H9 (cell line): ENCODE measurements around the gene RHBDD3. TPM values are rescaled to one million over a fixed set of nuclear protein-coding genes. Genes with fewer than 3 reads are reported as not detected.

Experiments used
- DNase-seq: peaks from one replicate; pipeline ENCODE4 v3.0.0-alpha.2; 2017
- H2AFZ ChIP-seq: one replicate; pipeline ENCODE4 v1.6.1; 2013; ENCODE audit warnings: mild to moderate bottlenecking, low read length, control low read depth, moderate library complexity
- H2AK5ac ChIP-seq: 2 replicates; pipeline ENCODE4 v1.6.1; 2013; ENCODE audit warnings: low read length, control low read depth, mixed read lengths; ENCODE audit not compliant: insufficient read length
- H2BK120ac ChIP-seq: one replicate; pipeline ENCODE4 v1.6.1; 2013; ENCODE audit warnings: low read depth, mild to moderate bottlenecking, low read length, control low read depth, inconsistent platforms; ENCODE audit not compliant: poor library complexity, severe bottlenecking
- H2BK12ac ChIP-seq: 2 replicates; pipeline ENCODE4 v1.6.1; 2013; ENCODE audit warnings: low read length, control low read depth, mixed read lengths, low read depth; ENCODE audit not compliant: insufficient read length
- H2BK15ac ChIP-seq: 2 replicates; pipeline ENCODE4 v1.6.1; 2013; ENCODE audit warnings: low read depth, low read length, control low read depth
- H2BK20ac ChIP-seq: one replicate; pipeline ENCODE4 v1.6.1; 2013; ENCODE audit warnings: low read depth, mild to moderate bottlenecking, low read length, control low read depth, inconsistent platforms; ENCODE audit not compliant: poor library complexity, severe bottlenecking
- H2BK5ac ChIP-seq: 2 replicates; pipeline ENCODE4 v1.6.1; 2013; ENCODE audit warnings: low read length, control low read depth, mixed read lengths; ENCODE audit not compliant: insufficient read length
- H3K14ac ChIP-seq: 2 replicates; pipeline ENCODE4 v1.6.1; 2013; ENCODE audit warnings: low read length, control low read depth; ENCODE audit not compliant: insufficient read depth
- H3K18ac ChIP-seq: 2 replicates; pipeline ENCODE4 v1.6.1; 2013; ENCODE audit warnings: low read depth, mild to moderate bottlenecking, mixed read lengths, low read length, control low read depth; ENCODE audit not compliant: insufficient read length
- H3K23ac ChIP-seq: 2 replicates; pipeline ENCODE4 v1.6.1; 2013; ENCODE audit warnings: low read length, control low read depth, mixed read lengths, low read depth; ENCODE audit not compliant: insufficient read length
- H3K23me2 ChIP-seq: 2 replicates; pipeline ENCODE4 v1.6.1; 2013; ENCODE audit warnings: low read depth, mild to moderate bottlenecking, mixed read lengths, low read length, control low read depth; ENCODE audit not compliant: insufficient read length, poor library complexity, severe bottlenecking
- H3K27ac ChIP-seq: 2 replicates; pipeline ENCODE4 v1.5.1; 2013; ENCODE audit warnings: low read length, control low read depth, mixed read lengths, low read depth; ENCODE audit not compliant: insufficient read length
- H3K27me3 ChIP-seq: 2 replicates; pipeline ENCODE4 v1.6.1; 2013; ENCODE audit warnings: low read length, control low read depth, inconsistent platforms; ENCODE audit not compliant: insufficient read depth
- H3K4ac ChIP-seq: 2 replicates; pipeline ENCODE4 v1.6.1; 2013; ENCODE audit warnings: low read depth, mild to moderate bottlenecking, control low read depth, inconsistent platforms, low read length, moderate library complexity
- H3K4me1 ChIP-seq: 2 replicates; pipeline ENCODE4 v1.6.1; 2013; ENCODE audit warnings: low read length, control low read depth, inconsistent platforms; ENCODE audit not compliant: insufficient read depth
- H3K4me2 ChIP-seq: 2 replicates; pipeline ENCODE4 v1.6.1; 2013; ENCODE audit warnings: low read length, control low read depth, mixed read lengths; ENCODE audit not compliant: insufficient read length, insufficient read depth
- H3K56ac ChIP-seq: 2 replicates; pipeline ENCODE4 v1.6.1; 2013; ENCODE audit warnings: low read depth, mild to moderate bottlenecking, mixed read lengths, low read length, control low read depth; ENCODE audit not compliant: insufficient read length
- H3K79me1 ChIP-seq: 2 replicates; pipeline ENCODE4 v1.6.1; 2013; ENCODE audit warnings: low read depth, mild to moderate bottlenecking, moderate library complexity, low read length, control low read depth, inconsistent platforms; ENCODE audit not compliant: insufficient read depth, poor library complexity, severe bottlenecking
- H3K79me2 ChIP-seq: 2 replicates; pipeline ENCODE4 v1.6.1; 2013; ENCODE audit warnings: low read length, control low read depth, inconsistent platforms; ENCODE audit not compliant: insufficient read depth
- H3K9ac ChIP-seq: 2 replicates; pipeline ENCODE4 v1.6.1; 2013; ENCODE audit warnings: low read length, control low read depth, mixed read lengths; ENCODE audit not compliant: insufficient read length; ENCODE audit errors: extremely low read depth
- H3K9me3 ChIP-seq: one replicate; pipeline ENCODE4 v1.6.1; 2013; ENCODE audit warnings: low read depth, low read length, inconsistent platforms; ENCODE audit not compliant: control insufficient read depth
- H3T11ph ChIP-seq: one replicate; pipeline ENCODE4 v1.6.1; 2013; ENCODE audit warnings: mild to moderate bottlenecking, low read length, control low read depth, inconsistent platforms
- H4K20me1 ChIP-seq: one replicate; pipeline ENCODE4 v1.6.1; 2013; ENCODE audit not compliant: control insufficient read depth, insufficient read length, insufficient read depth
- H4K5ac ChIP-seq: 2 replicates; pipeline ENCODE4 v1.6.1; 2013; ENCODE audit warnings: low read depth, mild to moderate bottlenecking, mixed read lengths, low read length, control low read depth; ENCODE audit not compliant: insufficient read length
- H4K8ac ChIP-seq: replicated peaks from 2 replicates; pipeline ENCODE4 v1.6.1; 2013; ENCODE audit warnings: low read length, control low read depth, mixed read lengths, low read depth; ENCODE audit not compliant: insufficient read length
- H4K91ac ChIP-seq: 2 replicates; pipeline ENCODE4 v1.6.1; 2013; ENCODE audit warnings: low read depth, mild to moderate bottlenecking, moderate library complexity, mixed read lengths, low read length, control low read depth; ENCODE audit not compliant: insufficient read length
- H3K27ac Mint-ChIP-seq, 3 experiments: 2 replicates in 2 of 3; 3 replicates in 1 of 3; pipeline ENCODE4 v1.8.0; 2020 to 2021; ENCODE audit warnings: mixed read lengths in 3 of 3, mild to moderate bottlenecking in 1 of 3, moderate library complexity in 1 of 3
- H3K27me3 Mint-ChIP-seq: 2 replicates; pipeline ENCODE4 v1.8.0; 2021; ENCODE audit warnings: low read depth, mild to moderate bottlenecking, moderate library complexity, mixed read lengths
- H3K36me3 Mint-ChIP-seq, 3 experiments: 2 replicates in 2 of 3; 3 replicates in 1 of 3; pipeline ENCODE4 v1.8.0; 2020 to 2021; ENCODE audit warnings: low read depth in 3 of 3, mixed read lengths in 3 of 3; ENCODE audit not compliant: insufficient read depth in 1 of 3
- H3K4me1 Mint-ChIP-seq, 2 experiments: 2 replicates each; pipeline ENCODE4 v1.8.0; 2020; ENCODE audit warnings: mixed read lengths in 2 of 2
- H3K4me3 Mint-ChIP-seq, 2 experiments: 2 replicates in 1 of 2; 3 replicates in 1 of 2; pipeline ENCODE4 v1.8.0; 2020 to 2021; ENCODE audit warnings: mild to moderate bottlenecking in 2 of 2, mixed read lengths in 2 of 2, moderate library complexity in 1 of 2
- H3K9me3 Mint-ChIP-seq, 2 experiments: 2 replicates in 1 of 2; 3 replicates in 1 of 2; pipeline ENCODE4 v1.8.0; 2020; ENCODE audit warnings: mild to moderate bottlenecking in 2 of 2, mixed read lengths in 2 of 2, moderate library complexity in 1 of 2
- WGBS: extraction: QIAGEN DNeasy Blood & Tissue Kit; methylation state at CpG from one replicate; pipeline ENCODE4 v1.1.7; 2013; ENCODE audit warnings: missing lambda C conversion rate, low lambda C conversion rate, mixed read lengths; ENCODE audit not compliant: insufficient read length; ENCODE audit errors: extremely low coverage; 5-methylcytosine and 5-hydroxymethylcytosine counted together
- total RNA-seq: library from RNA; stranded (reverse); gene quantifications from 2 replicates; pipeline ENCODE4 v1.2.1, GENCODE V29; 2021
- TF ChIP-seq, protein P1 (sequence below): fragments of 200-600 bp; sonication (generic); conservative IDR thresholded peaks from 3 replicates; pipeline ENCODE4 v1.8.0; 2021; ENCODE audit warnings: antibody characterized with exemption, mild to moderate bottlenecking

Gene RHBDD3
- total RNA-seq, 1 experiment from 2014 or later: 99.7 TPM

DNA sequence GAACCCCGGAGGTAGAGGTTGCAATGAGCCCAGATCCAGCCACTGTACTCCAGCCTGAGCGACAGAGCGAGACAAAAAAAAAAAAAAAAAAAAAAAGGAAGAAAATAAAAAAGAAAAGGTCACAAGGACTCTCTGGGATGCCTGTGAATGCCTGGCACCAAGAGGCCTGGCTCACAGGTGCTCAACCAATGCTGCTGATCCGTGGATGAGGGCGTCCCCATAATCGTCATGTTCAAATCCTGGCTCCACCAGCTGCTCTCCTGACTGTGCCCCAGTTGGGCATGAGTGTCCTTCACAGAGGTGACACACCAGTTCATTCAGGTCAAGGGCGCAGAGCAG lies 38.0 kb upstream of the RHBDD3 start:
- WGBS: no CpG with 5 or more reads among the region's 7 CpGs
- H2BK12ac ChIP-seq: no peak overlapping the region
- H3K14ac ChIP-seq: peak overlapping the region; percentile 41; the same call in 1 of the 2 replicates
- no peak overlapping the region for H4K8ac ChIP-seq
- H4K5ac ChIP-seq: no peak overlapping the region
- H3K23ac ChIP-seq: no peak overlapping the region
- H3K18ac ChIP-seq: peak overlapping the region; percentile 28
- no peak overlapping the region for H2BK20ac ChIP-seq
- peak overlapping the region; percentile 60 to 80 for H3K4me3 Mint-ChIP-seq
- H3K56ac ChIP-seq: no peak overlapping the region
- peaks cover 0 to 3% of the 10 kb centered on the region in 2 experiments; a peak in 2 of 5 replicates for H3K9me3 Mint-ChIP-seq
- H3K4me1 ChIP-seq: no peaks in the 10 kb centered on the region
- no peak overlapping the region for H4K91ac ChIP-seq
- H3K27ac ChIP-seq: no peak overlapping the region
- TF ChIP-seq, protein P1, sequence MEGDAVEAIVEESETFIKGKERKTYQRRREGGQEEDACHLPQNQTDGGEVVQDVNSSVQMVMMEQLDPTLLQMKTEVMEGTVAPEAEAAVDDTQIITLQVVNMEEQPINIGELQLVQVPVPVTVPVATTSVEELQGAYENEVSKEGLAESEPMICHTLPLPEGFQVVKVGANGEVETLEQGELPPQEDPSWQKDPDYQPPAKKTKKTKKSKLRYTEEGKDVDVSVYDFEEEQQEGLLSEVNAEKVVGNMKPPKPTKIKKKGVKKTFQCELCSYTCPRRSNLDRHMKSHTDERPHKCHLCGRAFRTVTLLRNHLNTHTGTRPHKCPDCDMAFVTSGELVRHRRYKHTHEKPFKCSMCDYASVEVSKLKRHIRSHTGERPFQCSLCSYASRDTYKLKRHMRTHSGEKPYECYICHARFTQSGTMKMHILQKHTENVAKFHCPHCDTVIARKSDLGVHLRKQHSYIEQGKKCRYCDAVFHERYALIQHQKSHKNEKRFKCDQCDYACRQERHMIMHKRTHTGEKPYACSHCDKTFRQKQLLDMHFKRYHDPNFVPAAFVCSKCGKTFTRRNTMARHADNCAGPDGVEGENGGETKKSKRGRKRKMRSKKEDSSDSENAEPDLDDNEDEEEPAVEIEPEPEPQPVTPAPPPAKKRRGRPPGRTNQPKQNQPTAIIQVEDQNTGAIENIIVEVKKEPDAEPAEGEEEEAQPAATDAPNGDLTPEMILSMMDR: no peak
- peaks cover 8% of the 10 kb centered on the region for H3K23me2 ChIP-seq
- H3K79me1 ChIP-seq: no peaks in the 10 kb centered on the region
- H3K27ac Mint-ChIP-seq: peak overlapping the region in 2 of 3 experiments; percentile 82 to 83; a peak in 2 of 7 replicates
- DNase-seq: no peak
- H2BK120ac ChIP-seq: no peak overlapping the region
- no peaks in the 10 kb centered on the region for H3K79me2 ChIP-seq
- H2AFZ ChIP-seq: no peak overlapping the region
- no peak overlapping the region for H3T11ph ChIP-seq
- no peaks in the 10 kb centered on the region for H4K20me1 ChIP-seq
- no peak overlapping the region for H2BK5ac ChIP-seq
- no peak overlapping the region for H3K9ac ChIP-seq
- peak overlapping the region; percentile 52 for H3K4me2 ChIP-seq
- H3K27me3 Mint-ChIP-seq: peaks cover 9% of the 10 kb centered on the region
- H2AK5ac ChIP-seq: no peak overlapping the region
- no peak overlapping the region for H2BK15ac ChIP-seq
- H3K9me3 ChIP-seq: no peaks in the 10 kb centered on the region
- H3K27me3 ChIP-seq: no peaks in the 10 kb centered on the region
- H3K4me1 Mint-ChIP-seq: peaks cover 22 to 30% of the 10 kb centered on the region in 2 experiments
- H3K4ac ChIP-seq: no peak overlapping the region
- H3K36me3 Mint-ChIP-seq: peaks cover 0 to 7% (median 0%) of the 10 kb centered on the region in 3 experiments; a peak in 4 of 7 replicates
